NB4 (cell line): ENCODE data around the gene SLC11A1.

Experiments used
- DNase-seq: peaks from one replicate; pipeline ENCODE4 v3.0.0; 2010; ENCODE audit warnings: low read depth
- H3K4me3 ChIP-seq: one replicate; pipeline ENCODE4 v1.5.1; 2011; ENCODE audit warnings: mild to moderate bottlenecking, low read depth, low read length, moderate library complexity
- MYC ChIP-seq: IDR thresholded peaks from 2 replicates; pipeline ENCODE4 v1.6.1; 2011; ENCODE audit warnings: low read depth, low read length
- POLR2A ChIP-seq: IDR thresholded peaks from 2 replicates; pipeline ENCODE4 v1.6.1; 2011; ENCODE audit warnings: mild to moderate bottlenecking; ENCODE audit not compliant: insufficient read length; ENCODE audit errors: extremely low read depth
- TF ChIP-seq, protein P1 (sequence below): IDR thresholded peaks from one replicate; pipeline ENCODE4 v1.5.1; 2012; ENCODE audit warnings: low read depth, low read length
- TF ChIP-seq, protein P2 (sequence below): IDR thresholded peaks from 2 replicates; pipeline ENCODE4 v1.6.1; 2011; ENCODE audit warnings: low read depth, low read length

The SLC11A1 gene

DNA sequence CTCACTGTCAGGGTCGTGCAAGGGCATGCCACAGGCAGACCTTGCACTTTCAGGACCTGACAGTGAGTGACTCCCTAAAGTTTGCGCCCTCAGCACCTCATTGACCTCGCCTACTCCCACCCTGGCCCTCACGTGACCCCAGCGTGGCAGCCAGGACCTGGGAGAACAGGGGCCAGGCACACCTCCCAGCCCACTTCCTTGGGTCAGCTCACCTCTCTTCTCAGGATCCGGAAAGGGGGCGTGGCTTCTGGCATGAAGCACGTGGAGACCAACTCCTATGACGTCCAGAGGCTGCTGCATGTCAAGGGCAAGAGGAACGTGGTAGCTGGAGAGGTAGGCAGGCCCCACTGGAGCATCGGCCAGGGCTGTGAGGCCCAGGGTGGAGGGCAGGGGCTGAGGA is 45.7 kb downstream of the SLC11A1 start:
- H3K4me3 ChIP-seq = no peak overlapping the region
- no peak for DNase-seq
- TF ChIP-seq, protein P1, sequence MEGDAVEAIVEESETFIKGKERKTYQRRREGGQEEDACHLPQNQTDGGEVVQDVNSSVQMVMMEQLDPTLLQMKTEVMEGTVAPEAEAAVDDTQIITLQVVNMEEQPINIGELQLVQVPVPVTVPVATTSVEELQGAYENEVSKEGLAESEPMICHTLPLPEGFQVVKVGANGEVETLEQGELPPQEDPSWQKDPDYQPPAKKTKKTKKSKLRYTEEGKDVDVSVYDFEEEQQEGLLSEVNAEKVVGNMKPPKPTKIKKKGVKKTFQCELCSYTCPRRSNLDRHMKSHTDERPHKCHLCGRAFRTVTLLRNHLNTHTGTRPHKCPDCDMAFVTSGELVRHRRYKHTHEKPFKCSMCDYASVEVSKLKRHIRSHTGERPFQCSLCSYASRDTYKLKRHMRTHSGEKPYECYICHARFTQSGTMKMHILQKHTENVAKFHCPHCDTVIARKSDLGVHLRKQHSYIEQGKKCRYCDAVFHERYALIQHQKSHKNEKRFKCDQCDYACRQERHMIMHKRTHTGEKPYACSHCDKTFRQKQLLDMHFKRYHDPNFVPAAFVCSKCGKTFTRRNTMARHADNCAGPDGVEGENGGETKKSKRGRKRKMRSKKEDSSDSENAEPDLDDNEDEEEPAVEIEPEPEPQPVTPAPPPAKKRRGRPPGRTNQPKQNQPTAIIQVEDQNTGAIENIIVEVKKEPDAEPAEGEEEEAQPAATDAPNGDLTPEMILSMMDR = no peak
- TF ChIP-seq POLR2A = no peak

DNA sequence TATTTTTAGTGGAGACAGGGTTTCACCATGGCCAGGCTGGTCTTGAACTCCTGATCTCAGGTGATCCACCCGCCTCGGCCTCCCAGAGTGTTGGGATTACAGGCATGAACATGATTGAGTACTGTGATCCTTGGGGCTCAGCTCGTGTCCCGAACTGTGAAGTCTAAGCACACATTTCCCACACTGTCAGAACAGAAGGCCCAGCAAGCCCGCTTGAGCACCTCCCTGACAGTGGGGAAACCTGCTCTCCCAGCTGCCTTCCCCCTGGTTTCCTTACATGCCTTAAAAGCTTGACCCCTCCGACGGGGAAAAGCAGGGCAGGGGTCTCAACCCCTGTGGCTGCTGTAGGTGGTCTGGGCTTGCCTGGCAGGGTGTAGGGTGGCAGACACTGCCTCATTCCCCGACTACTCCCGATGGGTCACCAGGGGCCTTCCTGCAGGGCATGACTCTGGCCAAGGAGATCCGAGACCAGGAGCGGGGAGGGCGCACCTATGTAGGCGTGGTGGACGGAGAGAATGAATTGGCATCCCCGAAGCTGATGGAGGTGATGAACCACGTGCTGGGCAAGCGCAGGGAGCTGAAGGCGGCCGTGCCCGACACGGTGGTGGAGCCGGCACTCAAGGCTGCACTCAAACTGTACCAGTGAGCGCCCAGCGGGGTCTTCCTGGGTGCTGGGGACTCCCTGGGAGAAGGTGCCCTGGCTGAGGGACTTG is 46.9 kb downstream of the SLC11A1 start:
- H3K4me3 ChIP-seq = no peak overlapping the region
- no peak for DNase-seq
- TF ChIP-seq MYC (no peak), POLR2A (no peak)
- TF ChIP-seq, protein P2, sequence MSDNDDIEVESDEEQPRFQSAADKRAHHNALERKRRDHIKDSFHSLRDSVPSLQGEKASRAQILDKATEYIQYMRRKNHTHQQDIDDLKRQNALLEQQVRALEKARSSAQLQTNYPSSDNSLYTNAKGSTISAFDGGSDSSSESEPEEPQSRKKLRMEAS = no peak
- TF ChIP-seq, protein P1 = no peak

DNA sequence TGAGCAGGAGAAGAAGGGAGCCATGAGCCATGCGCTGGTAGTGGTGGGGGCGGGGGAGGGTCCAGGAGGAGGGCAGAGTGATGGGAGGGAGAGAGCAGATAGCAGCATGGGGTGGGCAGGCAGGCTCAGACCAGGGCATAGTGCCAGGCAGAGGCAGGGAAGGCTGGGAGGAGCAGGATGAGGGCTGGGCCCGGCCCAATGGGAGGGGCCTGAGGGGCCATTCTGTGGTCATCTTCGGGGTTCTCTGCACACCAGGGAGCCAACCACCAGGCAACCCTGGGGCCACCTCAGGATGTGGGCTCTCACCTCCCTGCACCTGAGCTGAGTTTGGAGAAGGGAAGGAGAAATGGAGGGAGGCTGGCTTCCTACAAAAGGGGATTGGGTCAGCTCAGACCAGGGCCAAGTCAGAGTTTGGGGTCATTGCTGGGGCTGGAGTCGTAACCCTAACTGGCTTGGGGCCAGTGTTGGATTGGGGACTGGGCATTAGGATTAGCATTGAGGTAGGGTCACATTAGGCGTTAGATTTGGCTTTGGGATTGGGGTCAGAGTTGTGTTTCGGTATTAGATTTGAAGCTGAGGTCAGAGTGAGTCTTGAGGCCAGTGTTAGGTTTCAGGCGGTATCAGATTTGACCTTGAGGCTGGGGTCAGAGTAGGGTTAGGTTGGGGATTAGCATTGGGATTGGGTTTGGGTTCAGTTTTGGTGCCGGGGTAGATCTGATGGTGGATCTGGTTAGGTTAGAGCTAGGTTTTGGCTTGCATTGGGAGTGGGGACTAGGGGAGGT is 48.0 kb downstream of the SLC11A1 start:
- DNase-seq = no peak
- H3K4me3 ChIP-seq = no peak overlapping the region
- TF ChIP-seq, protein P1 = no peak
- TF ChIP-seq POLR2A = no peak
- TF ChIP-seq, protein P2 = no peak
- TF ChIP-seq MYC = no peak

DNA sequence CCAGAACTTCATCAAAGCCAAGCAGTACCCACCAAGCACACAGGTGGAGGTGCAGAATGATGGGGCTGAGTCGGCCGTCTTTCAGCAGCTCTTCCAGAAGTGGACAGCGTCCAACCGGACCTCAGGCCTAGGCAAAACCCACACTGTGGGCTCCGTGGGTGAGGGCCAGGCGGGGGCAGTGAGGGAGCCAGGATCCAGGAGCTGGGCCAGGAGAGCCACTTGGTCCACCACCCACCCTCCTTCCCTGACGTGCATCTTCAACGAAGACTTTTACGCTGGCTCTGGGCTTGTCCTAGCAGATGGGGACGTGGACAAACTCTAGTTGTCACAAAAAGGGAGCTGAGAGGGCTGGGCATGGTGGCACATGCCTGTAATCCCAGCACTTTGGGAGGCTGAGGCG is 48.6 kb downstream of the SLC11A1 start:
- TF ChIP-seq, protein P1 = no peak
- no peak for TF ChIP-seq POLR2A
- no peak for TF ChIP-seq MYC
- TF ChIP-seq, protein P2 = no peak
- DNase-seq = no peak
- no peak overlapping the region for H3K4me3 ChIP-seq

DNA sequence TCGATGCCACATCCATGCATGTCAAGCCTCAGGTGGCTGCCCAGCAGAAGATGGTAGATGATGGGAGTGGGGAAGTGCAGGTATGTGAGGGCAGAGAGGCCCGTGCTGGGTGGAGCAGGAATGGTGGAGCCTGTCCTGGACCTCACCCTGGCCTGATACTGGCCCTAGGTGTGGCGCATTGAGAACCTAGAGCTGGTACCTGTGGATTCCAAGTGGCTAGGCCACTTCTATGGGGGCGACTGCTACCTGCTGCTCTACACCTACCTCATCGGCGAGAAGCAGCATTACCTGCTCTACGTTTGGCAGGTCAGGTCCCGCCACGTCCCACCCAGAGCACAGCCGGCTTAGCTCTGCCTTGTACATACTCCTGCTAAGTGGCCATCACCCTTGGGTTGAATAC is 49.8 kb downstream of the SLC11A1 start:
- TF ChIP-seq MYC (no peak), POLR2A (no peak)
- TF ChIP-seq, protein P1 = no peak
- TF ChIP-seq, protein P2 = no peak
- DNase-seq = no peak
- no peak overlapping the region for H3K4me3 ChIP-seq
